Activated naive CD4-positive, alpha-beta T cell treated with anti-CD3 and anti-CD28 coated beads for 36 hours (primary cell): ENCODE measurements around the gene OSTN. TPM values are rescaled to one million over a fixed set of nuclear protein-coding genes. Genes with fewer than 3 reads are reported as not detected.
"Not testable (repeated sequence)": the region's sequence is repeated elsewhere in the genome, so short reads cannot be mapped to it uniquely, and the experiment has no call there.

ENCODE experiments used
- CTCF ChIA-PET: fragments of 350-600 bp; sonication (Branson Sonifier 250); formaldehyde crosslinking; loops from one replicate; lab custom pipeline; 2021; ENCODE audit warnings: antibody characterized with exemption; lab: Charles Lee
- DNase-seq: peaks from one replicate; pipeline ENCODE4 v3.0.0-alpha.2; 2020
- H3K27ac Mint-ChIP-seq: one replicate; pipeline ENCODE4 v1.8.0; 2021; ENCODE audit warnings: mild to moderate bottlenecking, mixed read lengths
- H3K27me3 Mint-ChIP-seq: one replicate; pipeline ENCODE4 v1.8.0; 2021; ENCODE audit warnings: low read depth, mixed read lengths
- H3K36me3 Mint-ChIP-seq: one replicate; pipeline ENCODE4 v1.8.0; 2021; ENCODE audit warnings: low read depth, mixed read lengths
- H3K4me1 Mint-ChIP-seq: one replicate; pipeline ENCODE4 v1.8.0; 2021; ENCODE audit warnings: low read depth, mixed read lengths
- H3K4me3 Mint-ChIP-seq: one replicate; pipeline ENCODE4 v1.8.0; 2021; ENCODE audit warnings: mild to moderate bottlenecking, moderate library complexity, mixed read lengths
- H3K9me3 Mint-ChIP-seq: one replicate; pipeline ENCODE4 v1.8.0; 2021; ENCODE audit warnings: mixed read lengths
- intact Hi-C: fragments of 100-400 bp; cut with micrococcal nuclease; formaldehyde crosslinking; loops from one replicate; pipeline ENCODE4 v1.15.1; 2023
- total RNA-seq, 2 experiments: library from RNA; stranded (reverse); gene quantifications; one replicate each; pipeline ENCODE4 v1.2.3, GENCODE V29; 2021

OSTN gene
- total RNA-seq = not detected

- CTCF ChIA-PET = no interaction called here
- H3K9me3 Mint-ChIP-seq = peaks cover 1% of the 10 kb centered on the region
- no peak within 1 kb of the TSS for H3K27ac Mint-ChIP-seq
- no peaks in the 10 kb centered on the region for H3K4me1 Mint-ChIP-seq
- intact Hi-C loops = no loop called here
- no peak for DNase-seq
- no peak within 1 kb of the TSS for H3K4me3 Mint-ChIP-seq
- H3K36me3 Mint-ChIP-seq = no peaks in the 10 kb centered on the region
- H3K27me3 Mint-ChIP-seq = no peaks in the 10 kb centered on the region
These were observed at the start of gene OSTN for GRCh38 chr3:191198932-191199331. OSTN (plus strand) TSS chr3:191199241; CDS start chr3:191212533, 13,292 bp downstream.

GRCh38 chr3:191151653-191152052 is 47.4 kb upstream of the OSTN start:
- Mint-ChIP-seq H3K27me3 (no peaks in the 10 kb centered on the region), H3K9me3 (peaks cover 19% of the 10 kb centered on the region)
- DNase-seq = no peak

GRCh38 chr3:191154827-191155226 is 44.2 kb upstream of the OSTN start:
- H3K27me3 Mint-ChIP-seq = no peaks in the 10 kb centered on the region
- peaks cover 18% of the 10 kb centered on the region for H3K9me3 Mint-ChIP-seq
- DNase-seq = no peak
- intact Hi-C loops = no loop called here
- CTCF ChIA-PET = no interaction called here
- no peaks in the 10 kb centered on the region for H3K36me3 Mint-ChIP-seq
- H3K27ac Mint-ChIP-seq = no peak overlapping the region
- no peak overlapping the region for H3K4me3 Mint-ChIP-seq
- no peaks in the 10 kb centered on the region for H3K4me1 Mint-ChIP-seq

More at GRCh38 chr3:191151653-191152052, 47.4 kb upstream of the OSTN start:
- intact Hi-C loops = no loop called here
- H3K4me3 Mint-ChIP-seq = no peak overlapping the region
- no peaks in the 10 kb centered on the region for H3K4me1 Mint-ChIP-seq
- no peak overlapping the region for H3K27ac Mint-ChIP-seq
- no peaks in the 10 kb centered on the region for H3K36me3 Mint-ChIP-seq
- CTCF ChIA-PET = no interaction called here

GRCh38 chr3:191158247-191158646 is 40.8 kb upstream of the OSTN start:
- Mint-ChIP-seq H3K27me3 (no peaks in the 10 kb centered on the region), H3K4me3 (no peak overlapping the region), H3K4me1 (no peaks in the 10 kb centered on the region), H3K27ac (no peak overlapping the region), H3K36me3 (no peaks in the 10 kb centered on the region), H3K9me3 (peaks cover 19% of the 10 kb centered on the region)
- DNase-seq = no peak
- CTCF ChIA-PET = no interaction called here
- intact Hi-C loops = no loop called here

- H3K36me3 Mint-ChIP-seq = no peaks in the 10 kb centered on the region
- DNase-seq = no peak
- H3K9me3 Mint-ChIP-seq = peaks cover 16% of the 10 kb centered on the region
- no peaks in the 10 kb centered on the region for H3K27me3 Mint-ChIP-seq
- intact Hi-C loops = no loop called here
- no peak overlapping the region for H3K4me3 Mint-ChIP-seq
- CTCF ChIA-PET = no interaction called here
- no peak overlapping the region for H3K27ac Mint-ChIP-seq
- H3K4me1 Mint-ChIP-seq = no peaks in the 10 kb centered on the region
These were observed 40.2 kb upstream of the OSTN start for GRCh38 chr3:191158815-191159214.

DNA sequence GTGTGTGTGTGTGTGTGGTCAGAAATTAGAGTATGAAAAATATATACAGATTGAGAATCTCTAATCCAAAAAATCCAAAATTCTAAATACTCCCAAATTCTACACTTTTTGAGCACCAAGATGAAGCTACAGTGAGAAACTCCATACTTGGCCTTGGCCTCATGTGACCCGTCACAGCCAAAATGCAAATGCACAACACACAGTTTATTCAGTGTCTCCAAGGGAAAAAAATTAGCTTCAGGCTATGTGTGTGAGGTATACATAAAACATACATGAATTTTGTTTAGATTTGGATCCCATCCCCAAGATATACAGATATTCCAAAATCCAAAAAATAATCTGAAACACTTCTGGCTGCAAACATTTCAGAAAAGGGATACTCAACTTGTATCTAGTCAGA is 33.2 kb upstream of the OSTN start:
- CTCF ChIA-PET = no interaction called here
- Mint-ChIP-seq H3K27ac (no peak overlapping the region), H3K9me3 (peaks cover 2% of the 10 kb centered on the region), H3K27me3 (no peaks in the 10 kb centered on the region), H3K4me3 (no peak overlapping the region), H3K4me1 (no peaks in the 10 kb centered on the region), H3K36me3 (no peaks in the 10 kb centered on the region)
- no peak for DNase-seq
- intact Hi-C loops = no loop called here

GRCh38 chr3:191166368-191166767 is 32.7 kb upstream of the OSTN start:
- Mint-ChIP-seq H3K27ac (no peak overlapping the region), H3K9me3 (peaks cover 2% of the 10 kb centered on the region), H3K4me1 (no peaks in the 10 kb centered on the region), H3K27me3 (no peaks in the 10 kb centered on the region), H3K36me3 (no peaks in the 10 kb centered on the region), H3K4me3 (no peak overlapping the region)
- CTCF ChIA-PET = no interaction called here
- intact Hi-C loops = no loop called here
- no peak for DNase-seq

DNA sequence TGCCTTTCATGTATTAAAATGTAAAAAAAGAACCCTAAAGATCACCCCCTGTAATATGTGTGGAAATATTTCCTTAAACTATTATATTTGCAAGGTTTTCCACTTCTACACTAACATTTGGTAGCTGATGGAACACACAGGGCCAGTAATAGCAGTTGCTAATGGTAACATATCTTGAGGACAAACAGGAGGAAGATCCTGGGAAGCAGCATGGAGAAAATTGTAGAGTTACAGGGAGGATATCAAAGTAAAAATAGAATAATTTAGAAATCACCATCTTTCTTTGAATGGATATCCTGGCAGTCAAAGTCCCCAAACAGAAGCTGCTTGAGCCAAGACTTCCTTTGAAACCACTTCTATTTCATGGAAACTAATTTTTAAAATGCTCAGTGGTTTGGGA is 29.5 kb upstream of the OSTN start:
- DNase-seq = no peak
- CTCF ChIA-PET = no interaction called here
- Mint-ChIP-seq H3K4me1 (no peaks in the 10 kb centered on the region), H3K27ac (no peak overlapping the region), H3K27me3 (no peaks in the 10 kb centered on the region), H3K9me3 (peaks cover 1% of the 10 kb centered on the region), H3K4me3 (no peak overlapping the region), H3K36me3 (no peaks in the 10 kb centered on the region)
- intact Hi-C loops = no loop called here

- Mint-ChIP-seq H3K9me3 (peaks cover 1% of the 10 kb centered on the region), H3K4me1 (no peaks in the 10 kb centered on the region), H3K27ac (no peak overlapping the region), H3K36me3 (no peaks in the 10 kb centered on the region), H3K4me3 (no peak overlapping the region), H3K27me3 (no peaks in the 10 kb centered on the region)
- CTCF ChIA-PET = no interaction called here
- intact Hi-C loops = no loop called here
- no peak for DNase-seq
These were observed 28.9 kb upstream of the OSTN start for GRCh38 chr3:191170097-191170496.

- H3K27me3 Mint-ChIP-seq = no peaks in the 10 kb centered on the region
- peaks cover 1% of the 10 kb centered on the region for H3K9me3 Mint-ChIP-seq
- intact Hi-C loops = no loop called here
- no peak for DNase-seq
- H3K27ac Mint-ChIP-seq = no peak overlapping the region
- no peaks in the 10 kb centered on the region for H3K36me3 Mint-ChIP-seq
- CTCF ChIA-PET = no interaction called here
- no peaks in the 10 kb centered on the region for H3K4me1 Mint-ChIP-seq
- no peak overlapping the region for H3K4me3 Mint-ChIP-seq
These were observed 23.9 kb upstream of the OSTN start for GRCh38 chr3:191175102-191175501.

- no peak for DNase-seq
- Mint-ChIP-seq H3K9me3 (peaks cover 1% of the 10 kb centered on the region), H3K36me3 (no peaks in the 10 kb centered on the region), H3K27ac (no peak overlapping the region), H3K4me1 (no peaks in the 10 kb centered on the region), H3K4me3 (no peak overlapping the region), H3K27me3 (no peaks in the 10 kb centered on the region)
- intact Hi-C loops = no loop called here
- CTCF ChIA-PET = no interaction called here
These were observed 22.8 kb upstream of the OSTN start for GRCh38 chr3:191176038-191176785.

DNA sequence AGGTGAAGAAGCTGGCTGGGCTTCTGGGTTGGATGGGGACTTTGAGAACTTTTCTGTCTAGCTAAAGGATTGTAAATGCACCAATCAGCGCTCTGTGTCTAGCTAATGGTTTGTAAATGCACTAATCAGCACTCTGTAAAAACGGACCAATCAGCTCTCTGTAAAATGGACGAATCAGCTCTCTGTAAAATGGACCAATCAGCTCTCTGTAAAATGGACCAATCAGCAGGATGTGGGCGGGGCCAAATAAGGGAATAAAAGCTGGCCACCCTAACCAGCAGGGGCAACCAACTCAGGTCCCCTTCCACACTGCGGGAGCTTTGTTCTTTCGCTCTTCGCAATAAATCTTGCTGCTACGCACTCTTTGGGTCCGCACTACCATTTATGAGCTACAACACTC is 13.7 kb upstream of the OSTN start:
- DNase-seq, H3K9me3 Mint-ChIP-seq, H3K4me1 Mint-ChIP-seq, H3K36me3 Mint-ChIP-seq, CTCF ChIA-PET, H3K27ac Mint-ChIP-seq, intact Hi-C loops, H3K4me3 Mint-ChIP-seq, H3K27me3 Mint-ChIP-seq: not testable (repeated sequence)

DNA sequence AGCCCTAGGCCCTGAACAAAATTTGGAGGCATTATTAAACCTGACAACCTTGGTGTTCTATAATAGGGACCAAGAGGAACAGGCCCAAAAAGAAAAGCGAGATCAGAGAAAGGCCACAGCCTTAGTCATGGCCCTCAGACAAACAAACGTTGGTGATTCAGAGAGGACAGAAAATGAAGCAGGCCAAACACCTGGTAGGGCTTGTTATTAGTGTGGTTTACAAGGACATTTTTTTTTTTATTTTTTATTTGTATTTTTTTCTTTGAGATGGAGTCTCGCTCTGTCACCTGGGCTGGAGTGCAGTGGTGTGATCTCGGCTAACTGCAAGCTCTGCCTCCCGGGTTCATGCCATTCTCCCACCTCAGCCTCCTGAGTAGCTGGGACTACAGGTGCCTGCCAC is 10.8 kb upstream of the OSTN start:
- intact Hi-C loops, CTCF ChIA-PET, H3K4me3 Mint-ChIP-seq, DNase-seq, H3K36me3 Mint-ChIP-seq, H3K27ac Mint-ChIP-seq, H3K4me1 Mint-ChIP-seq, H3K9me3 Mint-ChIP-seq, H3K27me3 Mint-ChIP-seq: not testable (repeated sequence)
